Activated naive CD4-positive, alpha-beta T cell (primary cell): ENCODE results near the gene DCAKD.

Experiments
- DNase-seq, 4 experiments: peaks; one replicate each; lab custom pipeline; 2025; lab: John Stamatoyannopoulos, UW

Gene DCAKD

DNA sequence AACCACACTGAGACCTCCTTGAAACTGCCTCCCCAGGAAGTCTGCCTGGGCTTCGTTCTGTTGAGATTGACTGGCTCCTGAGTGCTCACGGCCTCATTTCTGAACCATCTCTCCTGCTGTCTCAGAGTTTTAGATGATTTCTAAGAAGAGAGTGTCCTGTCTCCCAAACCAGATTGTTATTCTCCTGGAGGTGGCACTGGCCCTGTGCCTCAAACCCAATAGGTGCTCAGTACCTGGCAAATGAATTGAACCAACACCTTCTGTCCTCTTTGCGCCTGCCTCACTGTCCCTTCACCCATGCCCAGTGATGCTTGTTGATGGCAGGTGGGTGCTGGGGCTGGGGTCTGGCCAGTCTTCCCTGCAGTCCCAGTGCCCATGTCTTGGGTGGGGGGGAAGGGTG lies 47.0 kb downstream of the DCAKD start:
- no peak for DNase-seq

DNA sequence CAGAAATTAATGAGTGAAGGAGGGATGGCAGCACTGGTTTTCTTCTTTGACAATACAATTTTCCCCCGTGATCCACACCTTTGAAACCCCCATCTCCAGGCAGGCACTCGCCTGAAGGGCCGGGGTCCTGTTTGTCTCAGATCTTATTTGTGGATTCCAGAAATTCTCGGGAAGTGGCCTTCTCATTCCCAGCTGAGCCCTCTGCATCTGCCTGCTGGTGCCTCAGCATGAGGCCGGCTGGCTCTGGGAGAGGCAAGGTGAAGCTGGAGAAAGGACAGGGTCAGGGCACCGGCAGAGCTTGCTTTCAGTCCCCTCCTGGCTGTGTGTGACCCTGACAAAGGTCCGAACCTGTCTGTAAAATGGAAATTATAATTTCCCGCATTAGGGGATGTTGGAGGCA lies 47.6 kb downstream of the DCAKD start:
- DNase-seq: no peak

DNA sequence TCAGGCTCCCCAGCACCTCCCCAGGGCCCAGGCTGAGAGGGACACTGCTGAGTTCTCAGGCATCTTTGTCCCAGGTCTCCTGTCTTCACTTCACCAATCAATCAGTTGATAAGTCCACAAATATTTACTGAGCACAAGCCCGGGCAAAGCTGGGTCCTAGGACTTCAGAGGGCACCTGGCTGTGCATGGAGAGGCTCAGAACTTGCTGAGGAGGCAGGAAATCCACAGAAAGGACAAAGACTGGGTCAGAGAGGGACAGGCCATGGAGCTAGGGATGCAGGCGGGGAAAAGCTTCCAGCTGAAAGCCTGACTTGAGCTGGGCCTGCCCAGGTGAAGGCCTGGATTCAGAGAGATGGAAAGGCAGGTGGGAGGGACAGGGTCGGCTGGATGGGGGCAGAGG lies 50.1 kb downstream of the DCAKD start:
- DNase-seq: no peak

DNA sequence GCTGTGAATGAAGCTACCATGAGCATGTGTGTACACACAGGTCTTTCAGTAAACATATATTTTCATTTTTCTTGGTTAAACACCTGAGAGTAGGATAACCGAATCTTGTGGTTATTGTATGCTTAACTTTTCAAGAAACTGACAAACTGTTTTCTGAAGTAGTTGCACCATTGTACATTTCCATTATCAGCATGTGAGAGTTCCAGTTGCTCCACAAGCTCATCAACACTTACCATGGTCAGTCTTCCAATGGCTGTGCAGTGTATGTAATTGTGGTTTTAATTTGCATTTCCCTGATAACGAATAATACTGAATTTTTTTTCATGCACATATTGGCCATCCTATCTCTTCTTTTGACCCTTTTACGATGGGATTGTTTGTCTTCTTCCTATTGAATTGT lies 52.0 kb downstream of the DCAKD start:
- no peak for DNase-seq

DNA sequence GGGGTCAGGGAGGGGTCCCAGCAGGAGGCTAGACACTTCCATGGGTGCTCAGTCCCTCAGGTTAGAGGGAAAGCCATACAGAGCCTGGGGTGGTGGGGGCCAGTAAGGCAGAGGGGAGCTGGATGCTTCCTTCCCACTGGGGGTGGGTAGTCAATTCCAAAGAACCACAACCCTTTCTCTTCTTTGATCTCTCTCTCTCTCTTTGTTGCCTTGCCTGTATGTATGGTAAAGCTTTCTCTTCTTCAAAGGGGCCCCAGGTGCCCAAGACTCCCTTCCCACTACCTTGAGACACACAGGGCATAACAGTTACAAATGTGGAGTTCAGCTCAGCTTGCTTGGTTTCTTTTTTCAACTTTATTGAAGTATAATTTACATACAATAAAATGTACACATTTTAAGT lies 52.8 kb downstream of the DCAKD start:
- no peak for DNase-seq

DNA sequence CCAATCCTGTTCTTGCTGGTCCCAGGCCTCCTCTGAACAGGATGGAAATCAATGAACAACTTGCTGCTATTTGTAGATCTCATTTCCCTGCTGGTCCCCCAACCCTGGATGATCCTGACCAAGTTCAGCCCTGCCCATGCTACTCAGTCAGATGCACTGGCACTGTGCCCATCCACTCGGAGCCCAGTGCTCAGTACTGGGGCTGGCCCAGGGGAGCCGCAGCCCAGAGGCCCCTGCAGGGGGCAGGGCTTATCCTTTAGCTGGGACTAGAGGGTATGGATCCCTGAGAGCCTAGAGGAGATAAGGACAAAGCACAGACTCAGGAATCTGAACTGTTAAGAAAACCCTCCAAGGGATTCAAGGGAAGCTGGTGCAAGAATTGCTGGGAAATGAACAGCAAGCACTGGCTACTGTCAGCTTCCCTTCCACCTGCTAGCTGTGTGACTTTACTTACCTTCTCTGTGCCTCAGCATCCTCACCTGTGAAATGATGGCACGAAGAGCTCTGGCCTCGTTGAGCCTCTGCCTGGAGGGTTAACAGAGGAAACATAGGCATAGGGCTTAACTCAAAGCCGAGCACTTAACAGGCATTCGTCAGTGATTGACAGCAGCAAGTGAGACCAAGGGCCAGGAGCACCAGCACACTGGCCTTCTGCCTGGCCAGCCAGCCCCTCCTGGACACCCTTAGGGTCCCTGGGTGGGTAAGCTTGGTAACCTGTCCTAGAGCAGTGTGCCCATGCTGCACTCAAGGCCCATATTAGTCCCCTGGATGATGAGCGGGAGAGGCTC lies 53.5 kb downstream of the DCAKD start:
- DNase-seq: no peak

DNA sequence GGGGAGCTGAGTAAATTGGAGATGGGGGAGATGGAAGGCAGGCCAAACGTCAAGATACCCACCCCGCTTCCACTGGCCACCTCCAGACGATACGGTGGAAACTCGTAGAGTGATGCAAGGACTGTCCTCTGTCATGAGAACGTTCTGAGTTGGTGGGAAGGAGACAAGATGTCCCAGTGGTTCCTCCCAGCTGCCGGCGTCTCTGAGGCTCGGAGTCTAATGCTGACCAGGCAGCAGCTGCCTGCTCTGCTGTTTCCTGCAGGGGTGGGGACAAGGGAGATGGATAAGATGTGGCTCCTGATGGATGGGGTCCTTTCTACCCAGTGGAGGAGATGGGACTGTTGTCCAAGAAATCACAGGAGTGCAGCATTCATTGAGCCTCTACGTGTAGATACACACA lies 55.1 kb downstream of the DCAKD start:
- no peak for DNase-seq

DNA sequence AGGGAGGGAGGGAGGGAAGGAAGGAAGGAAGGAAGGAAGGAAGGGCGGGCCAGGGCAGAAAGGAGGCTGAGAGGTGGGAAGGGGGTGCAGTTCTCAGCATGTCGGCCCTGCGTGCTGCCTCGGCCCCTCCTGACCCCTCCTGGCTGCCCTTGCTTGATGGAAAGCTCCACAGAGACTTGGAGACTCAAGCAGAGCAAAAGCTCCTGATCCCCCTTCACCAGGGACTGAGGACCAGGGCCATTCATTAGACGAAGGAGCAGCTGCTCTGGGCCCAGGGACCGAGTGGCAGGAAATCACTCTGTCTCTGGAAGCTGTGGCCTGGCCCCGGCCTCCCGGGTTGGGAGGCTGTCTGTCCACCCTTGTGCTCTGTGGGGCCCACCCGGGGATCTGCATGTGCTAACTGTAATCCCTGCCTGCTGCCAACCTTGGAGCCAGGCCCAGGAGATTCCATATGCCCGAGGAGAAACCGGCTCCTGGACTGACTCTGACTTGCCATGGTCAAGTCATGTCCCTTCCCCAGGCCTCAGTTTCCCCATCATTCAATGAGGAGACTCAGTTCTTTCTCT lies 55.9 kb downstream of the DCAKD start:
- no peak for DNase-seq

DNA sequence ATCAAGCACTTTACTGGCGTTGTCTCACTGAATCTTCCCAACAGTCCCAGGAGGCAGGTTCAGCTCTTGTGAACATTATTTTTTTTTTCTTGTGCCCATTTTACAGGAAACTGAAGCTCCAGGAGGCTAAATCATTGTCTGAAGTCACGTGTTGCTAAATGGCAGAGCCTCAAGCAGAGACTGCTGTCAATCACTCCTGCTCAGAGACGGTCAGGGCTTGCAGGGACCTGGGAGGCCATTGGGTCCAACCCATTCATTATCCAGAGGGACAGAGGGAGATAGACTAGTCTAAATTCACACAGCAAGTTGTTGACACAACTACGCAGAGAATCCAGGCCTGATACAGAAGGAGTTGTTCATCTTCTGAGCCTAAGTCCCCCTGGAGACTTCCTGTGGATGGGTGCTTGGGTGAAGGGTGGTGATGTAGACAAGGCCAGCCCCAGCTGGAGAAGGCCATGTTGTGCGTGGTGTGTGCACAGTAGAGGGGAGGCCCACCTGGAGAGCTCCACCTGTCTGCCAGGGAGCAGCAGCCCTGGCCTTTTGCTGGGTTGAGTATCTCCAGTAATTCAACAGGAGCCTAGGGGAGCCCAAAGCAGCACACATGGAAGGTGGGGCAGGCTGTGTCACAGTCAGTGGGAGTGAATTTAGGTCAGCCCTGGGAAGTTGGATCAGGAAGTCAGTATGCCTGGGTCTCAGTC lies 59.0 kb downstream of the DCAKD start:
- no peak for DNase-seq

DNA sequence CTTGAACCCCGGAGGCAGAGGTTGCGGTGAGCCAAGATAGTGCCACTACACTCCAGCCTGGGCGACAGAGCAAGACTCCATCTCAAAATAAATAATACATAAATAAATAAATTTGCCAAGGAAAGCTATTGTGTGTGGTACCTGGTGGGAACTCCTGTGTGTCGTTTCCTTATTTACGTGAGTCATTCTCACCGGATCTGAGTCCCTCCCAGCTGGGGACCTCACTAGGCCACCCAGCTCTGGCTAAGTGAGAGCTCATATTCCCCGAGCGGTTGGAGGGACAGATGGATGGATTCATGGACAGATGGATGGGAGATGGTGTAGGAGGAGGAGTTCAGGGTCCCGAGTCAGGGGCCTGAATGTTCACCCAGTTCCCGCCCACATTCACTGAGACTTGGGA lies 60.4 kb downstream of the DCAKD start:
- DNase-seq: no peak

DNA sequence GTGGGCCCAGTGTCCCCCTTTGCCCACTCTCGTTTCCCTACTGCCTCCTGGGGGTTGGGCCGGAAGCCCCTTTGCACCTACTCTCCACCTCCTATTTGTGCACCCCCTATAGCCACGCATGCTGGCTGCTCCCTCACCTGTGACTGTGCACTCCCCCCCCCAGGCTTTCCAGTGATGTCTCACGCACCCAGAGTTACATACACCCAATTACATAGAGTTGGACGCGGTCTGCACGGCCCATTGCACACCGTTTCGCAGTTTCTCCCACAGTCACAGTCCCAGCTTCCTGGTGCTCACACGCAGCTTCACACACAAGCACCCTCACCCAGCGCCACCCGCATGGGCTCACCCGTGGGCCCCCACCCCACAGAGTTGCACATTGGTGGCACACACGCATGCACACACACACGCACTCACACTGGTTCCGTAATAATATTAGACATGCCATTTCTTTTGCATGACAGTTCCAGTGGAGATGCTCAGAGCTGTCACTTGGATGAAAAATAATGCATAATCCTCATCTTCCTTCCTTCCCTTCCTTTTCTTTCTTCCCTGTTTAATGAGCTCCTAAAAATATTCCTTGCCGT lies 61.8 kb downstream of the DCAKD start:
- no peak for DNase-seq

DNA sequence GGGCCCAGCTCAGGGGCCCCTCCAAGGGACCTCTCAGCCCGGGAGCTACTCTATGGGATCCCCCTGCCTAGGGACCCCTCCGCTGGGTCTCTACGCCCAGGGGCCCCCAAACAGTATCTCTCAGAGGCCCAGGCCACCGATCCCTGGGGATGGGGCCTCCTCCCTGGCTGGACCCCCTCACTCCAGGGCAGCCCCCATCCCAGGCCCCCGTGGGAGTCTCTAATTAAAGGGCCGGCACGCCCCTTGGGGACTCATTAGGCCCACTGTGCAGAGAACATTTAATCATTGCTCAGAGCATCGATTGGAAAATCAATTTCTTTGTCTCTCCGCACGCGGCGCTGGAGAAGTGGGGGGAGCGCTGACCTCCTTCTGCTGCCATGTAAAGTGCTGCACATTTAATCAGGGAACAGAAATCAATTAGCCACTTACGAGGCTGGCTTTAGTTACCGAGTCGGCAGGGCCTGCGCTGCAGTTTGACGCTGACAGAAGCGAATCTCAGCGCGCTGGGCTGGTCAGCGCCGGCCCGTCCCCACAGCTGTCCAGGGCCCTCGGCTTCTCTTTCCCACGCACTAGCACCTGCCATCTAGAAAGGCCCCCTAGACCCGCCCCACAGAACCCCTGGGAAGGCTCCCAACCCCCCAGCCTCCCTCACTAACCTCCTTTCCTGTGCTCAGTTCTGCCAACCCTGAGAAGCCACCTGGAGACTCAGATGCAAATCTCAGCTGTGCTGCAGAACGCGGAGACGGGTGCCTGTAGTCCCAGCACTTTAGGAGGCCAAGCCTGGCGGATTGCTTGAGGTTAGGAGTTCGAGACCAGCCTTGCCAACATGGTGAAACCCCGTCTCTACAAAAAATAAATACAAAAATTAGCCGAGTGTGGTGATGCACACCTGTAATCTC lies 63.1 kb downstream of the DCAKD start:
- no peak for DNase-seq

DNA sequence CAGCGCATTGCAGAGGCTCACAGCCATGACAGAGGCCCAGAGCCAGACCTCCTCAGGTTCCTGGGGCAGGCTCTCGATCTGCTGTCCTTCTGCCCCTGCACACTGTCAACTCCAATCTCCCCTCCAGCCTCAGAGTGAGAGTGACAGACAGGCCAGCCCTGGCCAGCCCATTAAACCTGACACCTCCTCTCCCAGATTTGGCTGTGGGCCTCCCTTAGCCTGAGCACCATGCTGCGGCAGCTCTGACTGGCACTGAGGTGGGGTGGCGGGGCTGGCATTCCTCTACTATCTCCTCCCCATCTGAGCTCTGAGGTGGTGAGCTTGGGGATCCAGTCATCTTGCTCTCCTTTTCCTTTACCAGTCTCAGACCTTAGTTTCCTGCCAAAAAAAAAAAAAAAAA lies 67.9 kb downstream of the DCAKD start:
- DNase-seq: no peak

DNA sequence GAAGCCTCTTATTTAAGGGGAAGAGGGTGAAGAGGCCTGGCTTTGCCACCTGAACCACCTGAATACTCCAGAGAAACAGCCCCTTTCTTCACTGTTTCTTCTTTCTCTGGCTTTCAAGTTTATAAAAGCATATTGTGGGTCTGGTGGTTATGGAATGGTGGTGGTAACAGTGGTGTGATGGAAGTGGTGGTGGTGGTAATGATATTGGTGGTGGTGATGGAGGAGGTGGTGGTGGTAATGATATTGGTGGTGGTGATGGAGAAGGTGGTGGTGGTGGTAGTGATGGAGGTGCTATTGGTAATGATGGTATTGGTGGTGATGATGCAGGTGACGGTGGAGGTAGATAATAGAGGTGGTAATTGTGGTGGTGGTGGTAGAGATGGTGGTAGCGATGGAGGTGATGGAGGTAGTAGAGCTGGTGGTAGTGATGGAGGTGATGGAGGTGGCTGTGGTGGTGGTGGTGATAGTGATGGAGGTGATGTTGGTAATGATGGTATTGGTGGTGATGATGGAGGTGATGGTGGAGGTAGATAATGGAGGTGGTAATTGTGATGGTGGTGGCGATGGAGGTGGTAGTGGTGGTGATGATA lies 69.2 kb downstream of the DCAKD start:
- no peak for DNase-seq

DNA sequence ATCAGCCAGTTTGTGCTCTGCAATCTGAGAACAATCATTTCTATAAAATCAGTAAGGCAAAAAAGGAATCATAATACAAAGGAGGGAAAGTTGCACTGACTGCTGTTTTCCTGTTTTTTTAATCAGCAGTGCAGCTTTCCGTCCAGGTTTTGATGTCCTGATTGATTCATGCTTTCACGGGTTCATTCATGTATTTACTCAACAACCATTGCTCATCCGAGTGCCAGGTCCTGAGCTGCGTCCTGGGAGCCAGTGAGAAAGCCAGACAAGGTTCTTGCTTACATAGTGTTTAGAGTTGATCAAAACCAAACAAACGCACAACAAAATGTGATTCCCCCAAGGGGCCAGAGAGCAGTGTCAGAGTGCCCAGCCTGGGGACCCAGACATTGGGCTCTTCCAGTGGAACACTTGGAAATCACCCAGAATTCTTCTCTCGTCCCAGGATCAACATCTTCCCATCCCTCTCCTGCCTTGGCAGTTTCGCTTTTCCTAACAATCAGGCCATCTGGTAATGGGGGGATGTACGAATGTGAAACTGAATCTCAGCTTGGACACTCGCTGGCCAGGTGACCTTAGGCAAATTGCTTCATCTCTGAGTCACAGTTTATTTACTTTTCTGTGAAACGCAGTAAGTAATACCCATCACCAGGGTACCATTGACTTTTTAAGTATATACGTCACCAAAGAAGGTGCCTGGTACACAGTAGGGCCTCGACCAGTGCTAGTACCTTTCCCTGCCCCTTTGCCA lies 70.0 kb downstream of the DCAKD start:
- DNase-seq: no peak

DNA sequence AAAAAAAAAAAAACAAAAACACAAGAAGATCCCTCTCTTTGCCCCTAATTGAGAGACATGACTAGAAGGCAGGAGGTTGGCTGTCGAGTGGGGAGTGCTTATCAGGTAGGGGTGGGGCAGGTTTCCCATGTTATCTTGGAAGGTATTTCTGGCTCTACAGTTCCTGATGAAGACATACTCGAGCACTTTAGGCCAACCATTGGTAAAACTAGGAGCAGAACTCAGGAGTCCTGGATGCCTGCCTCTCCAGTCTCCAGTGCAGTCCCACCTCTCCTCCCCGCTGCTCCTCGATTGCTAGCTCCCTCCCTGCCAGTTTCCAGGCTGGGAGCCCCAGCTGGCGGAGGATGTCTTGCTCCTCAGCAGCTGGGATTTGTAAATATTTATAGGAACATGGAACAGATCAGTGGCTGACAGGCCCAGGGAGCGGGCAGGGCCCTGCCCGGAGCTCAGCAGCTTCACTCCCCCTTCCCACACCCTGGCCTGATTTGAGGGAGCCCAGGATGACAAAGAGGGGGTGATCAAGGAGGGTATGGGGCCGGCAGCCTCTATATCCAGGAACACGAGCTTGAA lies 71.9 kb downstream of the DCAKD start:
- no peak for DNase-seq

DNA sequence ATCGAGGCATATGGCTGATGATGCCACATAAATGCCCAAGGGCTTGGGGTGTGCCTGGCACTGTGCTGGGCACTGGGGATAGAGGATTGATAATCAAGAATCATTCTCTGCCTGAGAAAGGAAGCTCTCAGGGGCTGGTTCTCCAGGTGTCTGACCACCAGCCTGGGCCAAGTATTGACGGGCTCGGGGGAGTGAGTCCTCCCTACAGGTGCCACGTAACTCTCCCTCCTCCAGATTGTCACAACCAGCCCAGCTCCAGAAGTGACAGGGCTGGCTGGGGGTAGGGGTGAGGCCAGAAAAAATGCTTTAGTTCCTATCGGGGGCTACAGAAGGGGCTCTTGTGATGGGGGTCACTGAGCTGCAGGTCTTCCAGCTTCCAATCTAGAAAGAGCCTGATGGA lies 72.6 kb downstream of the DCAKD start:
- DNase-seq: no peak

DNA sequence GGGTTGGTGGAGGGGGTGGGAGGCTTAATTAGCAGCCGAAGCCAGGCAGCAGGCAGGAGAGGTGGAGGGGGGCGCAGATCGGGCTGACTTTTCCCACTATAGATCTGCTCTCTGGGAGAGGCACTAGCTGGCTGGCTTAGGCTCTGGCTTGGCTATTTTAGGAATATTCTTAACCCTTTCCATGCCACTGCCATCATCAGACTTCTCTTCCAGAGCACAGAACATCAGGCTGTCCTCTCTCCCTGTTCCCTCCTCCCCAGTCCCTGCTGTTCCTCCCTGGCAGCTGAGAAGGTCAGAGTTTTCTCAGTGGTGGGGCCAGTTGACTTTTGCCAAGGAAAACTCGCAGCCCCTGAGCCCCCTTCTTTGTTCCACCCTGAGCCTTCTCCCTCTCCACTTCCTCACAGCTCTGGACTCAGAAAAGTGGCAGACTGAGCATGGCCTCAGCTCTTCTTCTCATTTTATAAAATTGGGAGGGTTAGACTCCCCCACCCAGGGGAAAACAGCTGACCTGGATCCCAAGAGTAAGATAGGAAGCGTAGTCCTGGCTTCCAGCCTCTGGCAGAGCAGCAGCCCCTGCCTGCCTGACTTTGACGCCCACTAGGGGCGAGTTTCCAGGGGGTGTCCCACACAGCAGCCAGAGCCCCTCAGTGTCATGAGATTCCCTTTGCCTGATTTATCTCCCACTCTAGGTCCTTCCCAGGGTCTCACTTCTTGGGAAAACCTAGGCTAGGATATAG lies 73.5 kb downstream of the DCAKD start:
- DNase-seq: no peak

DNA sequence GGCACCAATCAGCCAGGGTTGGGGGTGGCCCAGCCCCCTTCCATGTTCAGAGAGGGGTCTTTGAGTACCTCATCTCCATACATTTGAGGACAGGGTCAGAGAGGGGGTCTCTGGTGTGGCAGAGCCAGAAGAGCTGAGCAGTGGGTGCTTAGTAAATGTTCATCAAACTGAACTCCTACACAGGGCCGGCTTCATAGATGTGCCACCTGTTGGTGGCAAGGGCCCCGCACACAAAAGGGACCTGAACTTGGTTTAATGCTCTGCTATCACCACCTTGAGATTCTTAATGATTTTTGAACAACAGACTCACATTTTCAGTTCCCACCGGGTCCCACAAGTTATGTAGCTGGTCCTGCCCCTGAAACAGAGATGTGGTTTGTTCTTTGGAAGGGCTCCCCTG lies 74.4 kb downstream of the DCAKD start:
- DNase-seq: no peak

DNA sequence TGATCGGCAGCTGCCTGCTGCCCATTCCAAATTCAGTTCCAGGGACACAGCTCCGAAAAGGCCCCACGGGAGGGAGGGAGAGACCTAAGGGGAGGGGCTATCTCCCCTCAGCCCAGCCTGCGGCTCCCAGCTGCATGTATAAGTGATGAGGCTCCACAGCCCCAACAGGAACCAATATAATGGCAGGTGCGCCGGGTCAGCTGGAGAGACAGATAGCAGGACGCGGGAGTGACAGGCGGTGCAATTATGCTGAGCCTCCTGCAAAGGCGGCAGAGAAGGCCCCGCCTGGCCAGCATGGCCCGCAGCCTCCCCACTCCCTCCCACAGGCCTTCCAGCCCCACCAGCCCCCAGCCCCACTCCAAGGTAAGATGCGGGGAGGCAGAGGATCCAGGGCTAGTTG lies 75.2 kb downstream of the DCAKD start:
- no peak for DNase-seq
